Measurements from ENCODE around the gene RNGTT. TPM values are rescaled to one million over a fixed set of nuclear protein-coding genes. Genes with fewer than 3 reads are reported as not detected.

RNGTT gene
- total and polyA plus RNA-seq, 2 donors, result 6.8 to 35.0 TPM

DNA sequence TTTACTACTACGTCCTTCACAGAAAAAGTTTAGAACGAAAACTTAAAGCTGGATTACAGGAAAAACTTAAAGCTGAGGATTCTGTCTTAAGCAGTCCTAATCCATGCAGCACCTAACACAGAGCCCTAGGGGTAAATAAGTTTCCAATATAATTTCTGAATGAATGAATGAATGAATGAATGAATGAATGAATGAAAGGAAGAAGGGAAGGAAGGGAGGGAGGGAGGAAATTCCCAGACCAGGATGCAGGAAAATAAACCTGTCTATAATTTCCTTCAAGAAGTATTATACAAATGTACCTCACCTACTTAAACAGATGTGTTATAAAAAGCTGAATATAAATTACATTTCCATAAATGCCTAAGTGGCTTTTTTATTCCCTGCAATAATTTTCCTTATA, 83.4 kb downstream of the RNGTT start:
- DNase-seq (ENCODE audit: extremely low spot score), result no peak

DNA sequence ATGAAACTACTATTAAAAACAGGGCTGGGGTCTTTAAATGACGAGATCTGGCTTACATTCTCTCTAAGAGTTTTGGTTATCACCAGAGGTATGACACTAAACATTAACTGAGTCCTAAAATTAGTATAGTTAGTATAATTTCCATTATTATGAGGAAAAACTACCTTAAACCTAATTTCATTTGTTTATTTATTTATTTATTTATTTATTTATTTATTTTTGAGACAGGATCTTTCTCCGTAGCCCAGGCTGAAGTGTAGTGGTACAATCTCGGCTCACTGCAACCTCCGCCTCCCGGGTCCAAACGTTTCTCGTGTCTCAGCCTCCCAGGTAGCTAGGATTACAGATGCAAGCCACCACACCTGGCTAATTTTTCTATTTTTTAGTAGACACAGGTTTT, 85.5 kb downstream of the RNGTT start:
- Histone ChIP-seq H3K4me1 (ENCODE audit: insufficient read depth) (no peaks in the 10 kb centered on the region), H3K4me3 (ENCODE audit: low read depth, low read length) (no peak overlapping the region), H3K27ac (ENCODE audit: low read depth) (no peak overlapping the region), H3K36me3 (ENCODE audit: insufficient read depth) (no peaks in the 10 kb centered on the region)
- no peak for DNase-seq (ENCODE audit: extremely low spot score)
- WGBS, result 97% methylated on average over 7 of the region's 7 CpGs

More for the DNA sequence above, 83.4 kb downstream of the RNGTT start:
- Histone ChIP-seq H3K4me3 (ENCODE audit: low read depth, low read length) (no peak overlapping the region), H3K27ac (ENCODE audit: low read depth) (no peak overlapping the region), H3K4me1 (ENCODE audit: insufficient read depth) (no peaks in the 10 kb centered on the region), H3K36me3 (ENCODE audit: insufficient read depth) (no peaks in the 10 kb centered on the region)
- WGBS, result 87% methylated on average over 2 of the region's 2 CpGs

GRCh38 chr6:88872962-88873361, 90.5 kb downstream of the RNGTT start:
- Histone ChIP-seq H3K36me3 (ENCODE audit: insufficient read depth) (no peaks in the 10 kb centered on the region), H3K27ac (ENCODE audit: low read depth) (no peak overlapping the region), H3K4me1 (ENCODE audit: insufficient read depth) (no peaks in the 10 kb centered on the region), H3K4me3 (ENCODE audit: low read depth, low read length) (no peak overlapping the region)
- 67% methylated on average over 1 of the region's 1 CpG for WGBS
- no peak for DNase-seq (ENCODE audit: extremely low spot score)

- Histone ChIP-seq H3K4me3 (ENCODE audit: low read depth, low read length) (no peak overlapping the region), H3K36me3 (ENCODE audit: insufficient read depth) (no peaks in the 10 kb centered on the region), H3K27ac (ENCODE audit: low read depth) (no peak overlapping the region), H3K4me1 (ENCODE audit: insufficient read depth) (no peaks in the 10 kb centered on the region)
- WGBS, result 47% methylated on average over 3 of the region's 3 CpGs
- DNase-seq (ENCODE audit: extremely low spot score), result no peak
Measured at GRCh38 chr6:88871498-88871897, 91.9 kb downstream of the RNGTT start.

- WGBS, result 0% methylated on average over 1 of the region's 1 CpG
- no peak overlapping the region for H3K4me3 ChIP-seq (ENCODE audit: low read depth, low read length)
- H3K36me3 ChIP-seq (ENCODE audit: insufficient read depth), result no peaks in the 10 kb centered on the region
- H3K27ac ChIP-seq (ENCODE audit: low read depth), result no peak overlapping the region
- H3K4me1 ChIP-seq (ENCODE audit: insufficient read depth), result no peaks in the 10 kb centered on the region
- DNase-seq (ENCODE audit: extremely low spot score), result peak; percentile 49
Measured at GRCh38 chr6:88870717-88871330, 92.6 kb downstream of the RNGTT start.

GRCh38 chr6:88869263-88870020, 94.0 kb downstream of the RNGTT start:
- H3K4me1 ChIP-seq (ENCODE audit: insufficient read depth), result no peaks in the 10 kb centered on the region
- no peaks in the 10 kb centered on the region for H3K36me3 ChIP-seq (ENCODE audit: insufficient read depth)
- DNase-seq (ENCODE audit: extremely low spot score), result no peak
- no peak overlapping the region for H3K4me3 ChIP-seq (ENCODE audit: low read depth, low read length)
- 76% methylated on average over 1 of the region's 1 CpG for WGBS
- H3K27ac ChIP-seq (ENCODE audit: low read depth), result no peak overlapping the region

GRCh38 chr6:88867841-88868731, 95.3 kb downstream of the RNGTT start:
- Histone ChIP-seq H3K4me1 (ENCODE audit: insufficient read depth) (no peaks in the 10 kb centered on the region), H3K36me3 (ENCODE audit: insufficient read depth) (no peaks in the 10 kb centered on the region), H3K27ac (ENCODE audit: low read depth) (no peak overlapping the region), H3K4me3 (ENCODE audit: low read depth, low read length) (no peak overlapping the region)
- DNase-seq (ENCODE audit: extremely low spot score), result no peak
- WGBS, result 71% methylated on average over 2 of the region's 2 CpGs

GRCh38 chr6:88866856-88867255, 96.6 kb downstream of the RNGTT start:
- DNase-seq (ENCODE audit: extremely low spot score), result no peak
- H3K4me1 ChIP-seq (ENCODE audit: insufficient read depth), result no peaks in the 10 kb centered on the region
- H3K36me3 ChIP-seq (ENCODE audit: insufficient read depth), result no peaks in the 10 kb centered on the region
- no peak overlapping the region for H3K4me3 ChIP-seq (ENCODE audit: low read depth, low read length)
- no peak overlapping the region for H3K27ac ChIP-seq (ENCODE audit: low read depth)
- WGBS, result 97% methylated on average over 2 of the region's 2 CpGs

- Histone ChIP-seq H3K27ac (ENCODE audit: low read depth) (no peak overlapping the region), H3K4me1 (ENCODE audit: insufficient read depth) (no peaks in the 10 kb centered on the region), H3K4me3 (ENCODE audit: low read depth, low read length) (no peak overlapping the region), H3K36me3 (ENCODE audit: insufficient read depth) (no peaks in the 10 kb centered on the region)
- no peak for DNase-seq (ENCODE audit: extremely low spot score)
- WGBS, result 95% methylated on average over 2 of the region's 2 CpGs
Measured at GRCh38 chr6:88865275-88865674, 98.1 kb downstream of the RNGTT start.

DNA sequence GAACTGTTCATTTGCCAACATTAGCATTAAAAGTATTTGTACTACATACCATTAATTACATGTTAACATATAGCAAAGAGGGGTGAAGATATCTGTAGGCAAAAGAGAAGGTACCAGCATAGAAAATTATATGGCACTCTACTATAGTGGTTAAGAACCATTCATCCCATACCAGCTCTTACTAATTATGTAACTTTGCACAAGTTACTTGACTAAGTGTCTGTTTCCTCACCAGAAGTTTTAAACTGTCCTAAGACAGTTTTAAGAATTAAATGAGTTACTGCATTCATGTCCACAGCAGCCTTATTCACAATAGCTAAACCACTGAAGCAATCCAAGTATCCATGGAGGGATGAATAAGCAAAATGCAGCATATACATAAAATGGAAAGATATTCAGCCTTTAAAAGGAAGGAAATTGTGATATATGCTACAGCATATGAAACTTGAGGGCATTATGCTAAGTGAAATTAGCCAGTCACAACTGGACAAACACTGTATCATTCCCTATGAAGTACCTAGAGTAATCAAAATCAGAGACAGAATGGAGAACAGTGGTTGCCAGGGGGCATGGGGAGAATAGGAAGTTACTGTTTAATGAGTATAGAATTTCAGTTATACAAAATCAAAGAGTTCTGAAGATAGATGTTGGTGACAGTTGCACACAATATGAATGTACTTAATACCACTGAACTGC, 98.9 kb downstream of the RNGTT start:
- H3K27ac ChIP-seq (ENCODE audit: low read depth), result no peak overlapping the region
- no peak overlapping the region for H3K4me3 ChIP-seq (ENCODE audit: low read depth, low read length)
- no peaks in the 10 kb centered on the region for H3K36me3 ChIP-seq (ENCODE audit: insufficient read depth)
- H3K4me1 ChIP-seq (ENCODE audit: insufficient read depth), result no peaks in the 10 kb centered on the region
- DNase-seq (ENCODE audit: extremely low spot score), result no peak

DNA sequence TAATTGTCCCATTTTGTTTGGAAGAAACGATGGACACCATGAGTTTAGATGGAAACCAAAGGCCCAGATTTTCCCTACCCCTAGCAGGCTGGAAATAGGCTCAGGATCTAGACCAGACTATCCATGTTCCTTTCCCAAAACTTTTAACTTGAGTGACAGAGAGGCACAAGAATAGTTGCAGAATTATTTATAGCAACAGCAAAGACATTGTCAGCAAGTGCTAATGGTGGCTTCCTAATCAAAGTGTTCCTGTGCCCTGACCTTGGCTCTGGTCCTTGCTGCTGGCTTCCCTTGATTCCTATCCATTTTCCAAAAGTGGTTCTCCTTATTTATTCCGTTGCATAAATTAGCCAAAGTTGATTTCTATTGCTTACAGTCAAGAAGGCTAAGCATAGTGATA, 103.1 kb downstream of the RNGTT start:
- 95% methylated on average over 2 of the region's 2 CpGs for WGBS
- DNase-seq (ENCODE audit: extremely low spot score), result no peak
- no peaks in the 10 kb centered on the region for H3K36me3 ChIP-seq (ENCODE audit: insufficient read depth)

GRCh38 chr6:88858455-88858854, 105.0 kb downstream of the RNGTT start:
- Histone ChIP-seq H3K27ac (ENCODE audit: low read depth) (no peak overlapping the region), H3K36me3 (ENCODE audit: insufficient read depth) (no peaks in the 10 kb centered on the region), H3K4me1 (ENCODE audit: insufficient read depth) (no peaks in the 10 kb centered on the region), H3K4me3 (ENCODE audit: low read depth, low read length) (no peak overlapping the region)
- no peak for DNase-seq (ENCODE audit: extremely low spot score)
- 98% methylated on average over 3 of the region's 3 CpGs for WGBS

More for the DNA sequence above, 103.1 kb downstream of the RNGTT start:
- H3K4me3 ChIP-seq (ENCODE audit: low read depth, low read length), result no peak overlapping the region
- no peaks in the 10 kb centered on the region for H3K4me1 ChIP-seq (ENCODE audit: insufficient read depth)
- no peak overlapping the region for H3K27ac ChIP-seq (ENCODE audit: low read depth)

- no peak for DNase-seq (ENCODE audit: extremely low spot score)
- Histone ChIP-seq H3K27ac (ENCODE audit: low read depth) (no peak overlapping the region), H3K4me3 (ENCODE audit: low read depth, low read length) (no peak overlapping the region), H3K4me1 (ENCODE audit: insufficient read depth) (no peaks in the 10 kb centered on the region), H3K36me3 (ENCODE audit: insufficient read depth) (no peaks in the 10 kb centered on the region)
- WGBS, result 74% methylated on average over 1 of the region's 1 CpG
Measured at GRCh38 chr6:88856566-88856965, 106.9 kb downstream of the RNGTT start.
